Kidney epithelial cell (primary cell): ENCODE results near the gene VPS25. TPM values are rescaled to one million over a fixed set of nuclear protein-coding genes. Genes with fewer than 3 reads are reported as not detected.

ENCODE experiments used
- DNase-seq: peaks from one replicate; pipeline ENCODE4 v3.0.0-alpha.2; 2010; ENCODE audit warnings: low read depth
- H3K27me3 ChIP-seq: 2 replicates; pipeline ENCODE4 v1.6.0; 2011; ENCODE audit warnings: low read length; ENCODE audit not compliant: control insufficient read depth, insufficient read depth
- H3K36me3 ChIP-seq: 2 replicates; pipeline ENCODE4 v1.5.1; 2011; ENCODE audit warnings: low read length; ENCODE audit not compliant: control insufficient read depth, insufficient read depth
- H3K4me3 ChIP-seq: 2 replicates; pipeline ENCODE4 v1.5.1; 2011; ENCODE audit warnings: low read depth, mild to moderate bottlenecking, control low read depth, low read length
- total RNA-seq: library from RNA; depleted of rRNA; stranded (reverse); fragments of >200 nt; gene quantifications from 2 replicates; pipeline ENCODE4 v1.2.3, GENCODE V29; 2015
- TF ChIP-seq, protein P1 (sequence below): IDR thresholded peaks from 2 replicates; pipeline ENCODE4 v1.5.1; 2011; ENCODE audit warnings: mild to moderate bottlenecking, moderate library complexity, low read length, control low read depth, inconsistent platforms; ENCODE audit not compliant: insufficient read depth, poor library complexity, severe bottlenecking

The VPS25 gene
- total RNA-seq, 1 donor from 2014 or later, result 144 TPM

DNA sequence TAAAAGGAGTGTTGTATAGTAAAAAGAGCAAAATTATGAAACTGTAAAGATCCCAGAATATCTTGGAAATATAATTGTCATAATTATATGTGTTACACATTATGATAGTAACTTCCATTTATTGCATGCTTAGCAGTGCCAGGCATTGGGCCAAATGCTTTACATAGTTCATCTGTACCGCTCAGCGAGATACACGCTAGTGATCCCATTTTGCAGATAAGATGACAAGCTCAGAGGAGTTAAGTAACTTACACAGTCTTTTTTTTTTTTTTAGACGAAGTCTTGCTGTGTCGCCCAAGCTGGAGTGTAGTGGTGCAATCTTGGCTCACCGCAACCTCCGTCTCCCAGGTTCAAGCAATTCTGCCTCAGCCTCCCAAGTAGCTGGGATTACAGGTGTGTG lies 21.6 kb upstream of the VPS25 start:
- no peak overlapping the region for H3K4me3 ChIP-seq
- TF ChIP-seq, protein P1, sequence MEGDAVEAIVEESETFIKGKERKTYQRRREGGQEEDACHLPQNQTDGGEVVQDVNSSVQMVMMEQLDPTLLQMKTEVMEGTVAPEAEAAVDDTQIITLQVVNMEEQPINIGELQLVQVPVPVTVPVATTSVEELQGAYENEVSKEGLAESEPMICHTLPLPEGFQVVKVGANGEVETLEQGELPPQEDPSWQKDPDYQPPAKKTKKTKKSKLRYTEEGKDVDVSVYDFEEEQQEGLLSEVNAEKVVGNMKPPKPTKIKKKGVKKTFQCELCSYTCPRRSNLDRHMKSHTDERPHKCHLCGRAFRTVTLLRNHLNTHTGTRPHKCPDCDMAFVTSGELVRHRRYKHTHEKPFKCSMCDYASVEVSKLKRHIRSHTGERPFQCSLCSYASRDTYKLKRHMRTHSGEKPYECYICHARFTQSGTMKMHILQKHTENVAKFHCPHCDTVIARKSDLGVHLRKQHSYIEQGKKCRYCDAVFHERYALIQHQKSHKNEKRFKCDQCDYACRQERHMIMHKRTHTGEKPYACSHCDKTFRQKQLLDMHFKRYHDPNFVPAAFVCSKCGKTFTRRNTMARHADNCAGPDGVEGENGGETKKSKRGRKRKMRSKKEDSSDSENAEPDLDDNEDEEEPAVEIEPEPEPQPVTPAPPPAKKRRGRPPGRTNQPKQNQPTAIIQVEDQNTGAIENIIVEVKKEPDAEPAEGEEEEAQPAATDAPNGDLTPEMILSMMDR, result no peak
- H3K27me3 ChIP-seq, result peaks cover 2% of the 10 kb centered on the region
- DNase-seq, result no peak
- H3K36me3 ChIP-seq, result no peaks in the 10 kb centered on the region

DNA sequence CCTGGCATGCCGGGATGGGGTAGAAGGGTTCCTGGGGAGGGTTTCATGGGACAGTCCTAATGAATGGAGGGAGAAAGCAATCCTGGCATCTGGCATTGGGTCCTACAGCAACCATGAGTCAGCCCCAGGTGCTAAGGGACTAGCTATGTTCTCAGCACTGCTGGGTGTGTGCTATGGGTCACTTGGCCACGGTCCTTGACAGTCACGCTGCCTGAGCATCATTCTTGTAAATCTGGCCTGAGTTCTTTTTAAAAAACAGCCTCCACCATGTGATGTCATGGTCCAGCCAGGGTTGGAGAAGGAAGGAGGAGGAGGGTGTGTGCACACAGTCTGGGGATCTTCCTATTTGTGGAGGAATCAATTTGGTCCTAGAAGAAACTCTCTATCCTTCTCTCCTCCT lies 18.5 kb upstream of the VPS25 start:
- TF ChIP-seq, protein P1, result no peak
- Histone ChIP-seq H3K36me3 (no peaks in the 10 kb centered on the region), H3K27me3 (peaks cover 7% of the 10 kb centered on the region), H3K4me3 (no peak overlapping the region)
- DNase-seq, result peak; percentile 87

DNA sequence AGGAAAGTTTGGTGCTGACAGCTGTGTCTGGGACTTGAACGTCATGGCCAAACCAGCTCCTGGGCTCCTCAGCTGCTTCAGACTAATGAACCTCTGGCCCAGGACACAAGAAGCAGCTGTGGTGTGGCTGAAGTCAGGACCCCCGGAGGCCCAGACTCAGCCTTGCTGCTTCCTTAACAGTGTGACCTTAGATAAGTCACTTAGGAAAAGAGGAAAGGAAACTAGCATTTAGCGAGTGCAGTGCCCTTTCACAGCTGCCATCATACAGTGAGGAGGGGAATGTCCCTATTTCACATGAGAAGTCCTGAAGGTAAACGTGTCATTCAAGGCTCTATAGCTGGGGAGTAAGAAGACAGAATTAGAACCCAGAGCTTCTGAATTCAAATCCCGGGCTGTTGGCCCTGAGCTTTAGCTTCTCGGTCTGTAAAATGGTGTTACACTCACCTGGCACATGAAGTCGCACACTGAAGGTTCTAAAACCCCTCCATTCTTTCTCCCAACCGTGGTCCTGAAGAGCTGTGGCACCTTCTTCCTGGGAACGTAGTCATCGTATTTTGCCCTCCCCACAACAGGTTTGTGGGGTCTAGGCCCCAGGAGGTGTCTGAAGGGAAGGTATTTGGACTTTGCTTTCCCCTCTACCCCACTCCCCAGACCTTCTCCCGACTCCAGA lies 13.1 kb upstream of the VPS25 start:
- H3K27me3 ChIP-seq, result peaks cover 26% of the 10 kb centered on the region

DNA sequence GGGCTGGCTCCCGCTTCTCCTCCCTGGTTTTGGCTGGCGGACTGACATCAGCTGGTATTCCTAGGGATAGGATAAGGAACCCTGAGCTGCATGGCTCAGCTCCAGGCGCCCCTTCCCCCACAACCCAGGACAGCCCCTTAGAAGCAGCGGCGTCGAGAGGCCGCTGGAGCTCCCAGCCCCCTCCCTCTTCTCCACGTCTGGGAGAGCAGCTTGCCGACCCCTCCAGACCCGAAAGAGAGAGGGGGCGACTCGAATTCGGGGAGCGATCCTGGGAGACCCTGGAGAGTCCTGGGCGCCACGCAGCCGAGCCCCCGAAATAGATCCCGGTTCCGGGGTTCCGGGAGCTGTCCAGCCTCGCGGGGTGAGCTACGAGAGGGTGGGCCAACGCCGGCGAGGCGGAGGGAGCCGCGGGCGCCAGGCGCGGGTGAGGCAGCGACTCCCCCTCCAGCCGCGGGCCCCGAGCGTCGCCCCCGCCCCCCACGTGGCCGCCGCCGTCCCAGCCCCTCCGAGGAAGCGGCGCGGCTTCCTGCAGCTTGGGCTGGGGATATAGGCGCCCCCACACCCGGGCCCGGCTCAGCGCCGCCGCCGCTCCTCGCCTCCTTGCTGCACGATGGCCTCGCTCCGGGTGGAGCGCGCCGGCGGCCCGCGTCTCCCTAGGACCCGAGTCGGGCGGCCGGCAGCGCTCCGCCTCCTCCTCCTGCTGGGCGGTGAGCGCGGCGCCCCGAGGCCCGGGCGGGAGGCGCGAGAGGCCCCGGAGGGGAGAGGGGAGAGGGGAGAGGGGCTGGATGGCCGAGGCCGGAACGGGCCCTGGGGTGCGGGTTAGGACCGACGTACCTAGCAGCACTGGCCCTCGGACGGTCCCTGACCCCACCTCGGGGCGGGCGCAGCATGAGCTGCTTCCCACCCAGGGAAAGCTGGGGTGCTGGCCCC lies 12.3 kb upstream of the VPS25 start, which contains the start of gene RAMP2:
RAMP2 (plus strand) TSS at position 576 of the 930 bp plus-strand sequence; CDS start at position 611, 35 bp downstream.
- TF ChIP-seq, protein P1, result no peak
- no peak for DNase-seq
- Histone ChIP-seq H3K4me3 (peak within 1 kb of the TSS; percentile 32), H3K27me3 (peaks cover 26% of the 10 kb centered on the region), H3K36me3 (no peaks in the 10 kb centered on the region)

More for the DNA sequence above, 13.1 kb upstream of the VPS25 start:
- TF ChIP-seq, protein P1, result no peak
- no peak overlapping the region for H3K4me3 ChIP-seq
- no peaks in the 10 kb centered on the region for H3K36me3 ChIP-seq
- no peak for DNase-seq

DNA sequence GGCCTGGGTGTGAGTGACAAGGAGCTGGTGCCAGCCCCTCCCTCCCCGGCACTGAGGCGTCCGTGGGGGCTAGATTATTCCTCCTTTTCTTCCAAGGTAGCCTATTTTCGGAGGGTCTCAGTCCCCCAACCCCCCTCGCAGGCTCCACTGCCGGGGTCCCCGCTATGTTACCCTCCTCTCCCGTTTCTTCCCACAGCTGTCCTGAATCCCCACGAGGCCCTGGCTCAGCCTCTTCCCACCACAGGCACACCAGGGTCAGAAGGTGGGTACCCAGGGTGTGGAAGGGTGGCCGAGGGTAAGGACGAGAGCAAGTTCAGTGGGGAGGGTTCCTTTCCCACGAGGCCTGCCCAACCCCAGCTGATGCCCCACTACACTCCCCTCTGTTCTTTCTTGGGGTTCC lies 11.6 kb upstream of the VPS25 start:
- TF ChIP-seq, protein P1, result no peak
- Histone ChIP-seq H3K27me3 (peaks cover 26% of the 10 kb centered on the region), H3K36me3 (no peaks in the 10 kb centered on the region), H3K4me3 (peak overlapping the region; percentile 32)
- no peak for DNase-seq
